Gastrocnemius medialis (tissue), 4 donors: Measurements from ENCODE around the gene DAGLA. TPM values are rescaled to one million over a fixed set of nuclear protein-coding genes. Genes with fewer than 3 reads are reported as not detected.

Experiments
- ATAC-seq, 2 donors: fragments of 150-250 bp; one replicate each; pipeline ENCODE4 v1.9.1; 2016
- DNase-seq, 2 donors: peaks; one replicate each; pipeline ENCODE4 v3.0.0-alpha.2; 2019
- H3K27ac ChIP-seq, 4 donors: fragments of 200-600 bp; sonication (generic); 1 replicate in 1 of 4; 2 replicates in 3 of 4; pipeline ENCODE4 v1.5.1; 2016 to 2018; ENCODE audit warnings: mild to moderate bottlenecking in 2 of 4, moderate library complexity in 1 of 4
- H3K27me3 ChIP-seq, 3 donors: fragments of 200-600 bp; sonication (generic) in 2 of 3; 1 replicate in 1 of 3; 2 replicates in 2 of 3; pipeline versions ENCODE4 v1.5.1 to v1.6.0; 2016 to 2019; ENCODE audit warnings: mild to moderate bottlenecking in 1 of 3, moderate library complexity in 1 of 3
- H3K36me3 ChIP-seq, 2 donors: fragments of 200-600 bp; sonication (generic) in 1 of 2; one replicate each; pipeline ENCODE4 v1.5.1; 2017 to 2018
- H3K4me1 ChIP-seq, 2 donors: fragments of 200-600 bp; sonication (generic) in 1 of 2; one replicate each; pipeline ENCODE4 v1.5.1; 2016 to 2017; ENCODE audit warnings: mild to moderate bottlenecking in 2 of 2
- H3K4me3 ChIP-seq, 4 donors: fragments of 200-600 bp; sonication (generic) in 3 of 4; 1 replicate in 1 of 4; 2 replicates in 3 of 4; pipeline ENCODE4 v1.5.1; 2016 to 2019; ENCODE audit warnings: mild to moderate bottlenecking in 2 of 4
- H3K9me3 ChIP-seq, 3 donors: fragments of 200-600 bp; sonication (generic) in 2 of 3; 1 replicate in 1 of 3; 2 replicates in 2 of 3; pipeline ENCODE4 v1.5.1; 2016 to 2019
- POLR2A ChIP-seq, 2 donors: fragments of 450-650 bp; IDR thresholded peaks; one replicate each; pipeline ENCODE4 v1.6.1; 2017; ENCODE audit warnings: antibody characterized with exemption in 2 of 2, mild to moderate bottlenecking in 2 of 2, moderate library complexity in 2 of 2
- in situ Hi-C, 4 donors: fragments of 200-750 bp; cut with MboI; loops; one replicate each; pipeline versions ENCODE4 v1.15.0 to v1.8.0; 2017; ENCODE audit warnings: low sequenced_read_pairs in 4 of 4
- intact Hi-C: fragments of 100-400 bp; cut with DNase I; formaldehyde crosslinking; loops from one replicate; pipeline ENCODE4 v1.15.1; 2023; ENCODE audit warnings: low total_unique reads
- total RNA-seq, 4 donors: library from RNA; depleted of rRNA; stranded (reverse); fragments of >200 nt; gene quantifications; one replicate each; pipeline versions ENCODE4 v1.1.0 to v1.2.3, GENCODE V29; 2016
- TF ChIP-seq, protein P1 (sequence below), 5 experiments: fragments of 450-650 bp in 3 of 5; fragments of 200-600 bp in 2 of 5; sonication (generic) in 2 of 5; IDR thresholded peaks in 4 of 5; conservative IDR thresholded peaks in 1 of 5; 1 replicate in 4 of 5; 2 replicates in 1 of 5; pipeline ENCODE4 v1.5.1; 2016 to 2019; ENCODE audit warnings: antibody characterized with exemption in 5 of 5, mild to moderate bottlenecking in 3 of 5, moderate library complexity in 3 of 5

DAGLA gene
- total RNA-seq, 4 donors from 2014 or later: 0.58 to 5.5 (median 2.9) TPM

DNA sequence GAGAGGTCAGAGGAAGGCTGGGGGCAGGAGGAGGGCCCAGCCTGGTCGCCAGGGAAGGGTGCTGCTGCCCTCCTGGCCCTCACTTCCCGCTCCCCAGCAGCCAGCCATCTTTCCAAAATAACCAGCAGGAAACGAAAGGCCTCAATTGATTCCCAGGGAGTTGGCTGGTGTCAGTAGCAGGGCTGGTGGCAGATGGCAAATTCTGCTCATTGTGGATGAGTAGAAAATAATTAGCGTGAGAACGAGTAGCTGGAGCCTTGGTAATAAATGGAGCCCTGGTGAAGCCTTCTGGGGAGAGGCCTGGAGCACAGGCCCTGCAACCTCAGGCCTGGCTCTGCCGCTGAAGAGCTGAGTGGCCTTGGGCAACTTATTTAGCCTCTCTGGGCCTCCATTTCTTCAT is 31.3 kb downstream of the DAGLA start:
- in situ Hi-C loops (no loop called here), intact Hi-C loops (no loop called here)
- ATAC-seq: no peak
- TF ChIP-seq POLR2A (IDR thresholded peaks at IDR 0.05): no peak
- TF ChIP-seq, protein P1, sequence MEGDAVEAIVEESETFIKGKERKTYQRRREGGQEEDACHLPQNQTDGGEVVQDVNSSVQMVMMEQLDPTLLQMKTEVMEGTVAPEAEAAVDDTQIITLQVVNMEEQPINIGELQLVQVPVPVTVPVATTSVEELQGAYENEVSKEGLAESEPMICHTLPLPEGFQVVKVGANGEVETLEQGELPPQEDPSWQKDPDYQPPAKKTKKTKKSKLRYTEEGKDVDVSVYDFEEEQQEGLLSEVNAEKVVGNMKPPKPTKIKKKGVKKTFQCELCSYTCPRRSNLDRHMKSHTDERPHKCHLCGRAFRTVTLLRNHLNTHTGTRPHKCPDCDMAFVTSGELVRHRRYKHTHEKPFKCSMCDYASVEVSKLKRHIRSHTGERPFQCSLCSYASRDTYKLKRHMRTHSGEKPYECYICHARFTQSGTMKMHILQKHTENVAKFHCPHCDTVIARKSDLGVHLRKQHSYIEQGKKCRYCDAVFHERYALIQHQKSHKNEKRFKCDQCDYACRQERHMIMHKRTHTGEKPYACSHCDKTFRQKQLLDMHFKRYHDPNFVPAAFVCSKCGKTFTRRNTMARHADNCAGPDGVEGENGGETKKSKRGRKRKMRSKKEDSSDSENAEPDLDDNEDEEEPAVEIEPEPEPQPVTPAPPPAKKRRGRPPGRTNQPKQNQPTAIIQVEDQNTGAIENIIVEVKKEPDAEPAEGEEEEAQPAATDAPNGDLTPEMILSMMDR (IDR thresholded peaks at IDR 0.05 in 4 of 5, conservative IDR thresholded peaks at IDR 0.05 in 1 of 5): no peak
- Histone ChIP-seq H3K27ac (peak overlapping the region in 1 of 4 donors; percentile 13), H3K4me3 (no peak overlapping the region), H3K36me3 (no peaks in the 10 kb centered on the region), H3K4me1 (peaks cover 11 to 19% of the 10 kb centered on the region in 2 donors), H3K9me3 (no peaks in the 10 kb centered on the region), H3K27me3 (no peaks in the 10 kb centered on the region)
- DNase-seq: no peak

DNA sequence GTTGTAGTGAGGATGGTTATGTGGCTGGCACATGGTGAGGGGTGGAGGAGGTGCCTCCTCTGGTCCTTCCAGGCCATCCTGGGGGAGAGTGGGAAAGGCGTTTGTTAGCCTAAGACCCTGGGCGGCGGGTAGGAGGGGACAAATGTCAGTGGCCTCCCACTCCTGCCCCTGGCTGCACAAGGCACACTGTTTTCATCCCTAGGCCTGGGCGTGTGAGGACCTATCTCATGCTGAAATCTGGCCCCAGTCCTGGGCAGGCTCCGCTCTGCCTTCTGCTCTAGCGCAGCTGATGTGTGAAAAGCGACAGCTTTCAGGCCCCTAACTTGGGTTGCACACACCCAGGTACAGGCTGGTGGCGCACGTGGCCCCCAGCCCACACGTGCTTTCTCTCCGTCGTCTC is 32.1 kb downstream of the DAGLA start:
- Histone ChIP-seq H3K36me3 (no peaks in the 10 kb centered on the region), H3K27ac (no peak overlapping the region), H3K9me3 (no peaks in the 10 kb centered on the region), H3K4me1 (peaks cover 11 to 17% of the 10 kb centered on the region in 2 donors), H3K4me3 (no peak overlapping the region), H3K27me3 (no peaks in the 10 kb centered on the region)
- DNase-seq (no peak), ATAC-seq (no peak)
- TF ChIP-seq POLR2A (IDR thresholded peaks at IDR 0.05): no peak
- TF ChIP-seq, protein P1 (IDR thresholded peaks at IDR 0.05 in 4 of 5, conservative IDR thresholded peaks at IDR 0.05 in 1 of 5): no peak
- intact Hi-C loops (no loop called here), in situ Hi-C loops (no loop called here)

DNA sequence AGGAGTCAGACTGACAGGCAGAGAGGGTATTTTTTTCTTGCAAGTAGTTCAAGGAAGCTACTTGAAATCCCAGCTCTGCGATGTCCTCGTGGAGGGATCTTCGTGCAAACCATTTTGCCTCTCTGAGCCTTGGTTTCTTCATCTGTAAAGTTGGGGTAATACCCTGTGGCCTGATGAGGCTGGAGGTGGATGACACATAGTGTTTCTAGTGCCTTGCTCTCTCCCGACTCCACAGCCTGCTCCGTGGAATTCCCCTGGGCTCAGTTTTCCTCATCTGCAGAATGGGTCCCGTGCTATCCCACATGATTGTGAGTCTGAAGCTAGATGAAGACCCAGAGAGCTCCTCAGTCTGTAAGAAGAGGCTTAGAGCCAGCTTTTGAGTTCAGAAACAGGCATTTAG is 32.7 kb downstream of the DAGLA start:
- intact Hi-C loops (no loop called here), in situ Hi-C loops (no loop called here)
- Histone ChIP-seq H3K27ac (no peak overlapping the region), H3K4me3 (no peak overlapping the region), H3K27me3 (no peaks in the 10 kb centered on the region), H3K9me3 (no peaks in the 10 kb centered on the region), H3K4me1 (peaks cover 15 to 17% of the 10 kb centered on the region in 2 donors), H3K36me3 (no peaks in the 10 kb centered on the region)
- TF ChIP-seq POLR2A (IDR thresholded peaks at IDR 0.05): no peak
- TF ChIP-seq, protein P1 (IDR thresholded peaks at IDR 0.05 in 4 of 5, conservative IDR thresholded peaks at IDR 0.05 in 1 of 5): no peak
- DNase-seq: no peak
- ATAC-seq: no peak

DNA sequence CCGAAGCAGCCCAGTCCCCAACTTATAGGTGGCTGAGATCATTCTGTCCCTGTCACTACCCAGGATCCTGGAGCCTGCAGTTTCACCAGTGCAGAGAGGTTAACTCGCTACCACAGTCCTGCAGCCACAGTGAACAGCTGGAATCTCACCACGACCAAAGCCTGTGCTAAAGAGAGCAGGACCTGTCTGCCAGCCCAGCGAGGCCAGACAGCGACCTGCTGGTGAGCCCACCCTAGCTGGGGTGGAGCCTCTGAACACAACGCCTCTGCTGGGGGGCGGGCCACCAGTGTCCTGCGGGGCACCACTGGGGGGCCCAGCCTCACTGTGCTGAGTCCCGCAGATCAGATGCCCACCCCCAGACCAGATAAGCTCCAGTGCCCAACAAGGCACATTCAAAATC is 33.3 kb downstream of the DAGLA start:
- Histone ChIP-seq H3K4me3 (no peak overlapping the region), H3K36me3 (no peaks in the 10 kb centered on the region), H3K9me3 (no peaks in the 10 kb centered on the region), H3K4me1 (peaks cover 21% of the 10 kb centered on the region in 2 donors), H3K27ac (no peak overlapping the region), H3K27me3 (no peaks in the 10 kb centered on the region)
- DNase-seq: no peak
- intact Hi-C loops (no loop called here), in situ Hi-C loops (no loop called here)
- no peak for TF ChIP-seq POLR2A (IDR thresholded peaks at IDR 0.05)
- TF ChIP-seq, protein P1 (IDR thresholded peaks at IDR 0.05 in 4 of 5, conservative IDR thresholded peaks at IDR 0.05 in 1 of 5): no peak
- no peak for ATAC-seq

DNA sequence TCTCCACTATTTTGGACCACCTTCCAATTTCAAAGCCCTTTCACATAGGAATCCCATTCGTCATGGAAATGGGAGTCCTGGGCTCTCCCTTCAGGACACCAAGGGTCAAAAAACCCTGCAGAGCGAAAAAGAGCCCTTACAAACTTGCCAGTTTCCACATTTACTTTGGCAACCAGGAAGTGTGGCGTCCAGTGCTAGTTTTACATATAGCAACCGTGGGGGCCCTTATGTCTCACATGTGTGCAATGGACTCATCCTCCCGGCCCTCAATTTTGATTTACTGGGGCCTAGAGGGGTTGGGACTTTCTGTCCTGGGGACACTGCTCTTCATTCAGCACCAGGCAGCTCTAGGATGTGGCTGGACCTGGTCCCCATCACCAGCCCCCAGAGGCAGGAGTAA is 33.7 kb downstream of the DAGLA start:
- H3K27me3 ChIP-seq: no peaks in the 10 kb centered on the region
- no peak overlapping the region for H3K27ac ChIP-seq
- no peaks in the 10 kb centered on the region for H3K36me3 ChIP-seq
- no peak for TF ChIP-seq POLR2A (IDR thresholded peaks at IDR 0.05)
- TF ChIP-seq, protein P1 (IDR thresholded peaks at IDR 0.05 in 4 of 5, conservative IDR thresholded peaks at IDR 0.05 in 1 of 5): no peak
- no peaks in the 10 kb centered on the region for H3K9me3 ChIP-seq
- H3K4me3 ChIP-seq: no peak overlapping the region
- in situ Hi-C loops: no loop called here
- H3K4me1 ChIP-seq: peaks cover 17% of the 10 kb centered on the region in 2 donors
- intact Hi-C loops: no loop called here
- ATAC-seq (no peak), DNase-seq (no peak)
